Activated CD8-positive, alpha-beta memory T cell treated with anti-CD3 and anti-CD28 coated beads, Interleukin-2, amount 50 U/mL, for 1 hour (primary cell): ENCODE results near the gene EXOC3.
"Not testable (repeated sequence)": the region's sequence is repeated elsewhere in the genome, so short reads cannot be mapped to it uniquely, and the experiment has no call there.

Experiments used
- DNase-seq: peaks from one replicate; pipeline ENCODE4 v3.0.0-alpha.2; 2020; ENCODE audit errors: extremely low read depth

The EXOC3 gene

DNA sequence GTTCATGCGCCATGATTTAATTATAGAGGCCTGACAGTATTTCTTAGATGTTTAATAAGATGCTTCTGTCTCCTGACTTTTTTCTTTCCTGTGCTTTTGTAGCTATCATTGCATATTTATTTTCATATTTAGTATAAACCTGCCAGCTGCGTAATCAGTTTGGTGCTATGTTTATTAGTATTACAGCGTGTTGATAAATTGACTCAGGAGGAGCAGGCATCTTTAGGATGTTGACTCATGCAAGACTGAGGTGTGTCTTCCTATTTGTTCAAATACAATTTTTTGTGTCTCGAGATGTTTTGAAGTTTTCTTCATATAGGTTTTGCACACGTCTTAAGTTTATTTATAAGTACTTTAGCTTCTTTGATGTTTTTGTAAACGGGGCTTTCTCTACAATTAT is 35.9 kb upstream of the EXOC3 start:
- DNase-seq: no peak

DNA sequence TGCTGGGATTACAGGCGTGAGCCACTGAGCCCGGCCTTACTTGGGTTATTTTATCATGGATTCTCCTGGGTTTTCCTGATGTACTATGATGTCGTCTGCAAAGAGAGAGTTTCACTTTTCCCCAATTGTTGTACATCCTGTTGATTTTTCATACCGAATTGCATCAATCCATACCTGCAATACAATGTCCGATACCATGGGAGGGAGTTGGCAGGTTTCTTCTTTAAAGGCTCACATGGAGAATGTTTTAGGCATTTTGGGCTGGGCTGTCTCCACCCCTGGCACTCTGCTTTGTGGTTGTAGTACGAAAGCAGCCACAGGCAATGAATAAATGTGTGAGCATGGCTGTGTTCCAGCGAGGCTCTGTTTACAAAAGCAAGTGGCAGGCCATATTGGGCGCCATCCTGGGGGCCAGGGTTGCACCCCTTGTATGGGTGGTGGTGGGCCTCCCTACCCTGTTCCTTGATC is 35.1 kb upstream of the EXOC3 start:
- DNase-seq: no peak

DNA sequence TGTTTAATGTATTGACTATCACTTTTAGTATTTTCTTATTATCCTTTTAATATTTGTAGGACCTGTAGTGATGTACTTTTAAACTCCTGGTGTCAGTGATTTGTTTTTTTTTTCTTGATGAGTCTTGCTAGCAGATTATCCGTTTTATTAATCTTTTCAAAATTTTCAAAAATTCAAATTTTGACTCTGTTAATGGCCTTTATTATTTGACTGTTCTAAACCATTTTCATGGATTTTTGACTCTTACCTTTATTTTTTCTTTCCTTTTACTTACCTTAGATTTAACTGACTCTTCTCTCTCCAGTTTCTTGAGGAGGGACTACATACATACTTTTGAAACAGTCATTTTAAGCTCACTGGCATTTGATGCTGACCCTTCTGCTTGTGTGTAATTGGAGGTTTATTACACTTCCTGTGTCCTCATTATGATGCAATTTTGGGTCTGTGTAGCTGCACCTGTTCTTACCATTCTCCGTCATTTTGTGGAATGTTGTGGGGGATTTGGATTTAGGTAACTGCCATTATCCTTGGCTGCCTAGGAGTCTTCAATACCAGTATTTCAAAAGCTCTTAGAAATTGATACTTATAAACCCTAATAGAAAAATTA is 32.0 kb upstream of the EXOC3 start:
- no peak for DNase-seq

DNA sequence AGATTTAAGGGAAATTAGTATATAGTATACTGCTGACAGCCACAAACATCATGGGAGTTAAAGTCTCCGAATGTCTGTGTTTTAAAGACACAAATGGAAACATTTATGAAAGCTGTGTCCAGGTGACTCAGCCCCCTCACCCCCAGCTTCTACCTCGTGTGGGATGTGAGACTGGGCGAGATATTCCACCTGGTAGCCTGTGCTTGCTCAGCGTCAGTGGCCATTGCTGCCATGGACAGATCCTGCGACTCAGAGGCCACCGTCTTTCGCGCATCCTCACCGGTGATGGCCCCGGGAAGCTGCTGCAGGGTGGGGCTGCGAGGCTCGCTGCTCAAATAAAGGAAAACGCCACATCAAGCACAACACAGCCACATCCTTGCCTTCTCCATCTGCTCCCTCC is 31.2 kb upstream of the EXOC3 start:
- DNase-seq: no peak

DNA sequence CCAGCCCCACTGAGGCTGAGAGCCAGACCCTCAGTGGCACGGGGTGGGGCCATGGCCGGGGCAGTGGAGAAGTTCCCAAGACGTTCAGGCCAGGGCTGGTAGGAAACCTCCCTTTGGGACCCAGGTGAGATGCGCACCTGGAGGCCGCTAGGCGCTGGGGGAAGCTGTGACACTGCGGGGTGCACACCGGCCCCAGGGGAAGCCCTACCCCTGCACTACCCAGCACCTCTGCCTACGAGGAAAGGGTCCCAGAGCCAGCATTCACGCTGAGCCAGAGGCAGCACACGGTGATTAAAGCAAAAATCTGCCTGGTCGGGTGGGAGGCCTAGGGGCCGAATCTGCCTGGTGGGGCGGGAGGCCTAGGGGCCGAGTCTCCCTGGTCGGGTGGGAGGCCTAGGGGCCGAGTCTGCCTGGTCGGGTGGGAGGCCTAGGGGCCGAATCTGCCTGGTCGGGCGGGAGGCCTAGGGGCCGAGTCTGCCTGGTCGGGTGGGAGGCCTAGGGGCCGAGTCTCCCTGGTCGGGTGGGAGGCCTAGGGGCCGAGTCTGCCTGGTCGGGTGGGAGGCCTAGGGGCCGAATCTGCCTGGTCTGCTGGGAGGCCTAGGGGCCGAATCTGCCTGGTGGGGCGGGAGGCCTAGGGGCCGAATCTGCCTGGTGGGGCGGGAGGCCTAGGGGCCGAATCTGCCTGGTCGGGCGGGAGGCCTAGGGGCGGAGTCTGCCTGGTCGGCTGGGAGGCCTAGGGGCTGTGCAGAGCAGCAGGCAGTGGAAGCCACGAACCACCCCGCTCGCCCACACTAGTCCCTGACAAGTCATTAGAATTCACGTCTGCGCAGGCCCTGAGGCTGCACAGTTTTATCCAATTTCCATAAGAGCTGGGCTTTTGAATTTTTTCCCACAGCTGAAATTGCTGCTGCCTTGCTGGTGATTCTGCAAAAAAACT is 27.7 kb upstream of the EXOC3 start:
- DNase-seq: not testable (repeated sequence)

DNA sequence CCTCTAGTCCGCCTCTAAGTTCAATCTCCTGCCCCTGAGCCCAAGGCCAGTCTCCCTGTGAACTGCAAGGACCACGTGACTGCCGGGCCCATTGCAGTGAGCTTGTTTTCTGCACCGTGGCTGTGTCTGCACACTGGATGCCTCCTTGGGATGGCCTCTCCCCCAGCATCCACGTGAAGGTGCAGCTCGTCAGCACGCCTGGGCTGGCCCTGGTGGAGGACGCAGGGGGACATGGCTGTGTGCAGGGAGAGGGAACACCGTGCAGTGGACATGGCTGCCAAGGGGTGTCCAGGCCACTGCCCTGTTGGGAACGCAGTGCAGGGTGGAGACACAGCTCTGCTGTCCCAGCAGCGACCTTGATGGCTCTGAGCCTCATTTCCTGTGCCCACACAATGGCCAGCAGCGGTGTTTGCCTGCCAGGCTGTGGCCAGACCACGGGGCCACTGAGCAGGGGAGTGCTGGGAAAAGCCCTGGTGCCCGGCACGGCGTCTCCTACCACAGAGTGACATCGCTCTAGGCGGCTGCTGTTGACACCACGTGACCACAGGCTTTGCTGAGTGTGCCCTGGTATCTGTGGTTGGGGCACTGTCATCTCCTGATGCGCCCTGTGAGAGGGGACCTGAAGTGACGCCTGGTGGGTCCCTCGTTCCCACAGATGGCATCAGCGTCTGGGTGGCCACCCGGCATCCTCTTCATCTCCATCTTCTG is 26.9 kb upstream of the EXOC3 start:
- DNase-seq: no peak

DNA sequence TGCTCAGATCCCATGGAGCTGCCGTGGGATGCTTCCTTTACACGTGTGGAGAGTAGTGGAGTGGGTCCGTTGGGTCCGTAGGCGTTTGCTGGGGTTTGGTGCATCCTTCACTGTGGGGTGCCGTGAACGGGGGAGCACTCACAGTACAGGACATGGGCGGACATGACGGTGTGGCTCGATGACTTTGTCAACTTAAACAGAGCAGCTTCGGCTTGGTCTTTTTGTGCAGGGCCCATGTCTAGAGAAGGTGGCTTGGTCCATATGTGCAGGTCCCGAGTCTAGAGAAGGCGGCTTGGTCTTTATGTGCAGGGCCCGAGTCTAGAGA is 26.4 kb upstream of the EXOC3 start:
- DNase-seq: no peak

DNA sequence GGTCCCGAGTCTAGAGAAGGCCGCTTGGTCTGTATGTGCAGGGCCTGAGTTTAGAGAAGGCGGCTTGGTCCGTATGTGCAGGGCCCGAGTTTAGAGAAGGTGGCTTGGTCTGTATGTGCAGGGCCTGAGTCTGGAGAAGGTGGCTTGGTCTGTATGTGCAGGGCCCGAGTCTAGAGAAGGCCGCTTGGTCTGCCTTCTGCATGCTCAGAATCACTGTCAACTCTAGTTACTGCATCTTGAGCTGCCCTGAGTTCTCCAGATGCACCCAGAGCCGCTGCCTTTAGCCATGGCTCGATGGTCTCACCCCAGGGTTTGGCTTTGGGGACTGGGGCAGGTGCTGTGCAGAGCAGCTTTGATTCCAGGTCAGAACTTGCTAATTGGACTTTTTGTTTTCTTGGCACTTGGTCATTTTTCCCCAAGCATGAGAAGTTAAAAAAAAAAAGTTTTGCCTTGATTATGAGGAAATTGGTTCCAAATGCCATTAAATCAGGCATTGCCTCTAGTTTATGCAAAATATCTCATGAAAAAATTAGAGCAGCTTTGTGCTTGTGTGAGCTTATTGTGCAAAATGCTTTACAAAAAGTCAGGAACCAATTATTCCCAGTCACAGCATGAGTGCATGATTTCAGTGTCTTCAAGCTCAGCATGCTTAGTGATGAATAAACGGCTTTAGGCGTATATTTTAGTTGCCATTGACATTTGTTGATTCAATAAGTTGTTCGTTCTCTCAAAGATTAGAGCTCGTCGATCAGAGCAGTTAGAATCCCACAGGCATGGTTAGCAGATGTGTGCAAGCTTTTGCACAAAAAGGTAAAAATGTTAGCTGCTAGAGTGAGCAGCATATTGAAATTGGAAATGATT is 25.4 kb upstream of the EXOC3 start:
- DNase-seq: no peak

DNA sequence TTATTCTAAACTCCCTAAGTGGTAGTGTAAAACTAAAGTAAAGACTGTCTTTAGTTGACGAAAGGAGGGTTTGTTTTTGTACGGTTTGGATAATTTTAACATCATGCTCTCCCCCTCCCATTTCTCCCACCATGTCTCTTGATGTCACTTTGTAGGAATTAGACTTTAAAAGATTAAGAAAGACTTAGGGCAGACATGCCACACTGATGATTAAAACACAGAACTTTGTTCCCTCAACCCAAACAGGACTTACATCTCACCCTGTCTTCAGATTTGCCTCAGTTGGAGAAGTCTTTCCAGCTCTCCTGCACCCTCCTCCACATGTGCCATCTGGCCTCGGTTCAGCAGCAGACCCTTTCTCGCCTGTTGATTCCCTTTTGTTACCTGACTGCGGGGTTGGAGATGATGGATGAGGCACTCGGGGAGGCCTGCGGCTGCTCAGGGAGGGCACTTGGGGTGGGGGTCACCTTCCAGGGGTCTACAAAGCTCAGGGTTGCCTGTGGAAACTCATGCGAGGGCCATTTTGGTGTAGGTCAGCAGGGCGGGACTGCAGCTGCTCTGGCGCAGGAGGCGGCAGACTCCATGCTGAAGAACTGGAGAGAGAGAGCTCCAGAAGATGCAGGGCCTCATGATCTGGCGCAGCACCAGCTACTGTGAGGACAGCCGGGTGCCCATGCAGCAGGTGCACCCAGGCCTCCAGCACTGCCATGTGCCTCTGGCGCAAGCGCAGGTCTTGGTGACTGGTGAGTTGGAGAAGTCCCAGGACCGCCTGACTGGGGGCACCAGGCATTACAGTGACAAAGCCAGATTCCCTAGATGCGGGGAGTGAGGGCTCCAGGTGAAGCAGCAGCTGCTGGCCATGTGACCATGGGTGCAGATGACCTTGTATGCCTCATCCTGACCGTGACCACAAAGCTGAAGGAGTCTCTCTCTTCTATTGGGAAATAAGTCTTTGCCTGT is 24.5 kb upstream of the EXOC3 start:
- DNase-seq: no peak

DNA sequence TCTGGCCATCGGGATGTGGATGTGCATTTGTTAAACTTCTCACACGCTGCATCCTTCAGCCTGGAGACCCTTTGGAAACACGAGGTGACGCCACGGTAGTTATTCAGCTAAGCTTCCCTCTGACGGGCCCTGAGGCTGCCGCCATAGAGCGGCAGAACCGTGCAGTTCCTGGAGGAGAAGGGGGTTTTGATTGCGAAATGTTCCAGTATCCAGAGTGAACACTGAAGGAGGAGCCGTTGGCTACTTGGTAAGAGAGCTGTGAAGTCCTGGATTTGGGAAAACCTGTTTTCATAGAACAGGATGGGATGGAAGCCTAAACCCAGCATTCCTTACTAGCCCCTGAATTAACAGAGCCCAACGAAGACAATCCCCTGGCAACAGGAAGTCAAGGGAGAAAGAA is 23.0 kb upstream of the EXOC3 start:
- DNase-seq: no peak

DNA sequence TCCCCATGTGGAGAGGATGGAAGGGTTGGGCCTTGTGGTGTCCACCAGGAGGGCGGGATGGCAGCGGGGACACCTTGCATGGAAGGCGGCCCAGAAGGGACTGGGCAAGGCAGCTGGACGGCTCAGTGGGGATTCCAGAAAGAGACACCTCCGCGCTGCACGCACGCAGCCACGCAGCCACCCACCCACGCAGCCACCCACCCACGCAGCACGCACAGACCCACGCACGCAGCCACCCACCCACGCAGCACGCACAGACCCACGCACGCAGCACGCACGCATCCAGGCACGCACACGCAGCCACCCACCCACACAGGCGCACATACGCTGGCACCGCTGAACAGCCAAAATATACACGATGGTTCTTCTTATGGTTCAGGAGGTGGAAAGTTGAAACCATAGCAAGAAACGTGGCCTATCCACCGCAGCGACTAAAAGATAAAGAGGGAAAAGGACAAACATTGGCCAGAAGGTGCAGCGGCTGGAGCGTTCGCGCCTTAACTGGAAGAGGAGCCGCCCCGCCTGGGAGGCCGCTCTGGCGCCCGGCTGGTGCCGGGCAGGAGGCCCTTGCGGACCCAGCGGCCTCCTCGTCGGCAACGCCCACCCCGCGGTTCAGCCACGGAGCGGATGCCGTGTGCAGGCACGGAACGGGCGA is 22.2 kb upstream of the EXOC3 start:
- no peak for DNase-seq

DNA sequence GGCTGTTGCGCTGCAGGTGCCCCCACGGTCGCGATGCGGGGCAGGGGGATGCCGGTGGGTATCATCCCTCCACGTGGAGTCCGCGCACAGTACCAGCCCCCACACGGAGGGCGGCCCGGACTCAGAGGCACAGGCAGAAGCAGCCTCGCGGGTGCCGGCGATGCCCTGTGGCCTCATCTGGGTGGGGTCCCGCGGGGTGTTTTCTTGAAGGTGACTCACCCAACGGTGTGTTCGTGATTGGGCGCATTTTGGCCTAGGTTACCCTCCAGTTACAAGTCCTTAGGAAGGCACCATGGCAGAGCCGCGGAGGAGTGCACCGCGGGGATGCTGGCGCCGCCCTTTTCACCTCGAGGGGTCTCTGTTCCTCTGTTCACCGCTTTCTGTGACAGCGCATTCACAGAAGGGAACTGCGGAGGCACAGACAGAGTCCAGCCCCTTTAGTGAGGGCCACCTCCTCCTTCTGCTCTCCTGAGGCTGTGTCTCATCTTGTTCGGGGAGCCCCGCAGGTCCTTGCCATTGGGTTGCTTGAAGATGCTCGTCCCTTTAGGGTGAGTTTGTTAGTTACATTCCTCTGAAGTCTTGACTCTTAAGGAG is 21.6 kb upstream of the EXOC3 start:
- DNase-seq: no peak

DNA sequence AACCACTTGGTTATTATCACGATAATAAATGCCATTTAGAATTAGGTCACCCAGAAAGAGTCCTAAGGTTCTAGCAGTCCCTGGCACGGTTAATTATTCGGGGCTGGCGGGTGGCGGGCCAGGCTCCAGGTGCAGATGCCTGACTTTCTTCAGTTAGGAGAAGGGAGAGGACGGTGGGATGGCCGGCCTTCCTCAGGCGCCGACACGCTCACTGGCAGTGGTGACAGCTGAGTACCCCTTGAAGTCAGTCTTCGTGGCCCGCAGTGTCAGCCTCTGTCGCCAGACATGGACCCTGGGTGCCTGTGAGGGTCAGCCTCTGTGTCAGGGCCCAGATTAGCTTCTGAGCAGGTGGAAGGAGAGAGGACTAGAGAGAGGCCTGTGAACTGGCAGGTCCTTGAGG is 21.1 kb upstream of the EXOC3 start:
- no peak for DNase-seq

DNA sequence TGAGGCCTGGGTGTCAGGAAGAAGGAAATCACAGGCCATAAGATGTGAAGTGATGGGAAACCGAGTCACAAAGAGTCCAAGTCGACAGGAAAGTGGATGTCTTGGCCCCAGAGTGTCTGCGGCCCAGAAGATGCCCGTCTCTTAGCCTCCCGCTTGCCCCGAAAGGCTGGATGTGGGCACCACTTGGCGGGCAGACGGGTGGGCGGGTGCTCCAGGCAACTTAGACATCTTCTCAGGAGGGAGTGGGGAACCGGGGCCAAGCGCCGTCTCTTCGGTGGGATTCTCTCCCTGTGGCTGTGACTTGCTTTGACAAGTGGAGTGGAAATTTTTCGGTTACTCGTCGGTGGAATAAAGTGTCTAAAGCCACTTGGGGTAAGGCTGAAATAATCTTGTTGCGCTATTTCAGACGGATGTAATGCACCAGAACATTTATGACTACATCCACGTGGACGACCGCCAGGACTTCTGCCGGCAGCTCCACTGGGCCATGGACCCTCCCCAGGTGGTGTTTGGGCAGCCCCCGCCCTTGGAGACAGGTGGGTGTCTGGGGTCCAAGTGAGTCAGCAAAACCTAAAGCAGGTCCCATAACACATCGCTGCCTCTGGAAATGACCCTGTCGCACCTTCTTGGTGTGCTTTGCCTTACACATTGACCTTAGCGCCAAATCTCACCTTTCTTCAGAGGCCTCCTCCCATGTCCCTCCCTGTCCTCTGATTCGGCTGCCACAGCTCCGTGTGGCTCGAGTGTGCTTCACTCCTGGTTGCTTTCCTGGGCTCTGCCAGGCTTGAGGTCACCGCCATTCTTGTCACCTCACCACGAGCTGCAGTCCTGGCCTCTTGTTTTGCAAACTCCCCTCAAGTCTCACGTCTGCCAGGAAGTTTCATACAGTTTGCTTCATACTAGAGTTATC is 20.4 kb upstream of the EXOC3 start:
- no peak for DNase-seq

DNA sequence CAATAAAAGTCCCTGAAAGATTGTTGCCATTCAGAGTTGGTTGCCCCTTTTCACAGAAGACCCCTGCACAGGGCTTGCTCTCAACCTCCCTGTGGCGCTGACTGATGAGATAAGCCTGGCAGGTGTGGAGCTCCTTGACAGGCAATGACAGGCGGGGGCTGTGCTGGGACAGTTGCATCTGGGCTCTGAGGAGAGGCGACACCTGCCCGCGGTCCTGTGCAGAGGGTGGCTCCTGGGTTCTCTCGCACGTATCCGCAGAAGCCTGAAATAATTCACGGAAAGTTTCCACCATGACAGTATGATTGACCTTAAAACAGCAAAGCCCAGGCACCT is 19.8 kb upstream of the EXOC3 start:
- DNase-seq: no peak

DNA sequence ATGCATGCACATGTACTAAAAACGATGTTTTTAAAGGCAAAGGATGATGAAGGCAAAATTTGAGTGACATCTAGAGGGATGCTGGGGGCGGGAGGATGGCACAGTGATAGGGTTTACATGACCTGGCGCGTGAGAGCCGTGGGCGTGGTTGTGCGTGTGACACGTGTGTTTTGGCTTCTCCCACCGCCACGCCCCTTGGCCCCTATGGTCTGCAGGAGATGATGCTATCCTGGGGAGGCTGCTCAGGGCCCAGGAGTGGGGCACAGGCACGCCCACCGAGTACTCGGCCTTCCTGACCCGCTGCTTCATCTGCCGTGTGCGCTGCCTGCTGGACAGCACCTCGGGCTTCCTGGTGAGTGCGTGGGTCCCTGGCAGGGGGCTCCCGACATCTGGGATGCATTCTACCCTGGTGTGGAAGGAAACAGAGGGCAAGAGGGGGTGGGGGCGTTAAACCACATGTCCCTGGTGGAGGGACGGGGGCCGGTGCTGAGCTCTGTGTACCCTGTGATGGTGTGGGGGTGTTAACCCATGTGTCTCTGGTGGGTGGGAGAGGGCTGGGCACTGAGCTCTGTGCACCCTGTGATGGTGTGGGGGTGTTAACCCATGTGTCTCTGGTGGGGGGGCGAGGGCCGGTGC is 19.2 kb upstream of the EXOC3 start:
- DNase-seq: no peak

DNA sequence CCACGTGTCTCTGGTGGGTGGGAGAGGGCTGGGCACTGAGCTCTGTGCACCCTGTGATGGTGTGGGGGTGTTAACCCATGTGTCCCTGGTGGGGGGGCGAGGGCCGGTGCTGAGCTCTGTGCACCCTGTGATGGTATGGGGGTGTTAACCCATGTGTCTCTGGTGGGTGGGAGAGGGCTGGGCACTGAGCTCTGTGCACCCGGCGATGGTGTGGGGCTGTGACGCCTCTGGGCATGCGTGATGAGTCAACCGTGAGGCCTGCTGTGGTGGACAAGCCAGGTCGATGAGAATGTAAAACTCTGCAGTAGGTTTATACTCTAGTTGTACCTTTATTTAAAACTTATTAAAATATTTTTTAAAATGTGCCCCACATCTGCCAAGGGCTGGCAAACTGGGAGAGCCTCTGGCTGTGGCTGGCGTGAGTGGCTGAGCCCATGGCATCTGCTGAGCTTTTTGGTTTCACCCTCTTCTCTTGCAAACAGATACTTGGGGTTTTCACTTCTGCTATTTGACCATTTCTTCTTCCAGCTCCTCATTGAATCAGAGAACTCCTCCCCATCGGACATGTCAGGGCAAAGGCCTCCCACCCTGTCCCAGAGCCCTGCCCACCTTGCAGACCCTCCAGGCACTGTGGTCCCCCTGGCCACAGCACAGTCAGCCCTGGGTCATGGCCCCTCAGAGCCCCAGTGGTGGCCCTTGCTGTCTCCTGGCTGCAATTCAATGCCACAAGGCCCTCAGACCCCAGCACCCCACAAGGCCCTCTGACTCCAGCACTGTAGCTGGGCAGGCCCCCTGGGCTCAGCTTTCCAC is 18.5 kb upstream of the EXOC3 start:
- no peak for DNase-seq

DNA sequence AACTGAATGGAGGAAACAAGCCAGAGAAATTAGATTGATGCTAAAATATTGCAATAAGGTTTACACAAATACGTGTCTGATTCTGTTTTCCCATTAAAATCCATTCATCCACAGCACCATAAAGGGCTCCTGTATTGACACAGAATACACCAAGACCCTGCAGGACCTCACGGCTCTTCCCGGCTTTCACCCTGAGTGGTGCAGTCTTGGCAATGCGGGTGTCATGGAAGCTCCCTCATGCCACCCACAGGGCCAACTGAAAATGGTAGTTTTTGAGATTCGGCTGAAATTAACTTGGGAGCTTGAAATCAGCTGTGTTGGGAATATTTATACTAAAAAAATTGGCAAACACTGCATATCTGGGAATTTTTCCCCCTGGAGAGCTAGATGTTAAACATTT is 17.3 kb upstream of the EXOC3 start:
- DNase-seq: no peak
